HepG2 (cell line): ENCODE data around the gene NSD2. TPM values are rescaled to one million over a fixed set of nuclear protein-coding genes. Genes with fewer than 3 reads are reported as not detected.

ENCODE experiments used
- ARNTL ChIP-seq: sonication (generic); formaldehyde crosslinking; IDR thresholded peaks from 2 replicates; pipeline ENCODE4 v1.4.0; 2020; ENCODE audit warnings: mild to moderate bottlenecking, missing genetic modification reagents
- DMAP1 ChIP-seq: IDR thresholded peaks from 2 replicates; pipeline ENCODE4 v1.6.1; 2016
- ELF1 ChIP-seq: sonication (generic); formaldehyde crosslinking; IDR thresholded peaks from 2 replicates; pipeline ENCODE4 v1.4.0; 2020; ENCODE audit warnings: missing genetic modification reagents
- ESRRA ChIP-seq: sonication (generic); formaldehyde crosslinking; IDR thresholded peaks from 2 replicates; pipeline ENCODE4 v1.5.1; 2020; ENCODE audit warnings: mild to moderate bottlenecking, low read depth, missing genetic modification reagents
- GATAD1 ChIP-seq: IDR thresholded peaks from 2 replicates; pipeline ENCODE4 v1.6.1; 2016; ENCODE audit warnings: missing genetic modification reagents, missing compliant biosample characterization
- HDAC2 ChIP-seq: sonication (generic); formaldehyde crosslinking; IDR thresholded peaks from 2 replicates; pipeline ENCODE4 v1.4.0; 2020; ENCODE audit warnings: missing genetic modification reagents
- HNF4G ChIP-seq, 2 experiments: sonication (generic) in 1 of 2; formaldehyde crosslinking in 1 of 2; IDR thresholded peaks; 2 replicates each; pipeline versions ENCODE4 v1.4.0 to v1.6.1; 2011 to 2020; ENCODE audit warnings: borderline replicate concordance in 2 of 2, low read depth in 2 of 2, mild to moderate bottlenecking in 2 of 2, low read length in 1 of 2, missing genetic modification reagents in 1 of 2, moderate library complexity in 1 of 2
- ISL2 ChIP-seq: sonication (generic); formaldehyde crosslinking; IDR thresholded peaks from 2 replicates; pipeline ENCODE4 v1.5.0; 2020; ENCODE audit warnings: missing genetic modification reagents
- MED8 ChIP-seq: sonication (generic); formaldehyde crosslinking; IDR thresholded peaks from 2 replicates; pipeline ENCODE4 v1.8.1; 2023; ENCODE audit warnings: mild to moderate bottlenecking, missing genetic modification reagents; ENCODE audit not compliant: insufficient replicate concordance
- MXD4 ChIP-seq: IDR thresholded peaks from 2 replicates; pipeline ENCODE4 v1.6.1; 2016; ENCODE audit warnings: mild to moderate bottlenecking, missing biosample characterization, missing genetic modification reagents
- POLR2AphosphoS5 ChIP-seq: IDR thresholded peaks from 2 replicates; pipeline ENCODE4 v1.6.1; 2012; ENCODE audit warnings: low read depth, low read length
- SALL1 ChIP-seq: sonication (generic); formaldehyde crosslinking; IDR thresholded peaks from 2 replicates; pipeline ENCODE4 v1.8.0; 2022; ENCODE audit warnings: mild to moderate bottlenecking, missing genetic modification reagents
- SNAI1 ChIP-seq: sonication (generic); formaldehyde crosslinking; IDR thresholded peaks from 2 replicates; pipeline ENCODE4 v1.5.0; 2020; ENCODE audit warnings: mild to moderate bottlenecking, missing genetic modification reagents, borderline replicate concordance
- YEATS2 ChIP-seq: sonication (generic); formaldehyde crosslinking; IDR thresholded peaks from 2 replicates; pipeline ENCODE4 v1.4.0; 2020; ENCODE audit warnings: missing genetic modification reagents, borderline replicate concordance
- ZFY ChIP-seq: sonication (generic); formaldehyde crosslinking; IDR thresholded peaks from 2 replicates; pipeline ENCODE4 v1.4.0; 2020; ENCODE audit warnings: missing genetic modification reagents
- ZNF263 ChIP-seq: sonication (generic); formaldehyde crosslinking; IDR thresholded peaks from 2 replicates; pipeline ENCODE4 v1.4.0; 2020; ENCODE audit warnings: missing genetic modification reagents
- ZNF264 ChIP-seq: sonication (generic); formaldehyde crosslinking; IDR thresholded peaks from 2 replicates; pipeline ENCODE4 v1.4.0; 2020; ENCODE audit warnings: missing genetic modification reagents
- ZNF30 ChIP-seq: sonication (generic); formaldehyde crosslinking; IDR thresholded peaks from 2 replicates; pipeline ENCODE4 v1.5.0; 2020; ENCODE audit warnings: mild to moderate bottlenecking, missing genetic modification reagents
- ZNF605 ChIP-seq: sonication (generic); formaldehyde crosslinking; IDR thresholded peaks from 2 replicates; pipeline ENCODE4 v1.8.0; 2022; ENCODE audit warnings: mild to moderate bottlenecking, missing genetic modification reagents
- ZNF674 ChIP-seq: sonication (generic); formaldehyde crosslinking; IDR thresholded peaks from 2 replicates; pipeline ENCODE4 v1.5.0; 2020; ENCODE audit warnings: low read depth, mild to moderate bottlenecking, missing genetic modification reagents
- ZNF766 ChIP-seq: sonication (generic); formaldehyde crosslinking; IDR thresholded peaks from 2 replicates; pipeline ENCODE4 v1.5.0; 2020; ENCODE audit warnings: missing genetic modification reagents, borderline replicate concordance
- ZNF850 ChIP-seq: sonication (generic); formaldehyde crosslinking; conservative IDR thresholded peaks from 2 replicates; pipeline ENCODE4 v1.9.0; 2021; ENCODE audit warnings: mild to moderate bottlenecking, missing genetic modification reagents
- polyA plus RNA-seq, 8 experiments: library from polyadenylated mRNA; depleted of rRNA in 3 of 8; stranded (reverse) in 7 of 8; unstranded in 1 of 8; fragments of >200 nt; fragmentation: Illumina TruSeq in 4 of 8; extraction: Trizol in 4 of 8; gene quantifications; 2 replicates each; pipeline versions ENCODE4 v1.2.1 to v1.2.3, GENCODE V29; 2011 to 2016; ENCODE audit warnings: low read depth in 4 of 8, missing spikeins in 1 of 8, mixed read lengths in 1 of 8; ENCODE audit not compliant: insufficient read depth in 1 of 8
- total RNA-seq, 5 experiments: library from RNA; depleted of rRNA; stranded (reverse); fragments of >200 nt; fragmentation: Illumina TruSeq; extraction: Trizol; gene quantifications; 2 replicates each; pipeline ENCODE4 v1.2.3, GENCODE V29; 2016; ENCODE audit warnings: low read depth in 1 of 5
- TF ChIP-seq, protein P1 (sequence below): sonication (generic); IDR thresholded peaks from 2 replicates; pipeline ENCODE4 v1.6.1; 2016; ENCODE audit warnings: low read depth, borderline replicate concordance
- TF ChIP-seq, protein P2 (sequence below): sonication (generic); formaldehyde crosslinking; IDR thresholded peaks from 2 replicates; pipeline ENCODE4 v1.4.0; 2020; ENCODE audit warnings: missing genetic modification reagents
- TF ChIP-seq, protein P3 (sequence below): sonication (generic); formaldehyde crosslinking; IDR thresholded peaks from 2 replicates; pipeline ENCODE4 v1.4.0; 2020; ENCODE audit warnings: mild to moderate bottlenecking, missing genetic modification reagents

NSD2 gene
- total and polyA plus RNA-seq, 2 of the 13 experiments (the other 11 are each of a cell fraction or from before 2014, with no cell fraction given): 22.0 to 65.9 TPM

DNA sequence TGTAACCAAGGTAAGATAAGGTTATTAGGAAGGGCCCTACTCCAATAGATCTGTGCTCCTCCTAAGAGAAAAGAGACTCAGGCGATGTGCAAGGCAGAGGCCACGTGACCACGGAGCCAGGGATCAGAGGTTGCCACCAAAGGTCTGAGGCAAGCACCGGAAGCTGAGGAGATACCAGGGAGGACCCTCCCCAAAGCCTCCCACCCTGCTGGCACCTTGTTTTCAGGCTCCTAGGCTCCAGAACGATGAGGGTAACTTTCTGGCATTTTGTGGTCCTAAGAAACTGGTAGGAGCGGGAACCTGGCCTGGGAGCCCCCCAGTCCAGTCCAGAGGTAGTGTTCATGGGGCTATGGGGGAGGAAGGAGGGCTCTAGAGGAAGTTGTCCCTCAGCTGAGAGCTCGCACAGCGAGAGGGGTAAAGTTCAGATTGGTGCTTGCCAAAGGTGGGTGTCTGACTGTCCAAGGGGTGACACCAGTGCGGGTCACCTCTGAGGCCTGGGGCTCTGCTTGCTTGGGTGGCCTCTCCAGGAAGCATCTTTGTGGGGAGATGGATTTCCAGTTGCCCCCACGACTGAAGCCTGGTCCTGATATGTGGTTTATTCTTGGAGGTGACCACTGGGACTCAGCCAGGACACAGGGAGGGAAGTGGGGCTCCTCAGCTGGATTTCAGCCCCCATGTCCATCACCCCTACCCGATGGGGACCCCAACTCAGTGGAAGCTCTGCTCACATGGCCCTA, 7.7 kb upstream of the NSD2 start (continued):
- TF ChIP-seq GATAD1 (CRISPR knock-in tag) (peak; percentile 60), SNAI1 (no peak), ELF1 (CRISPR knock-in tag) (0 out of 2 replicates have a peak, but pooled peaks have one; percentile 11), ZFY (CRISPR knock-in tag) (peak; percentile 7; the same call in 1 of the 2 replicates), ESRRA (CRISPR knock-in tag) (0 out of 2 replicates have a peak, but pooled peaks have one; percentile 9), HNF4G (IDR thresholded peaks at IDR 0.05; ENCODE audit: borderline replicate concordance, low read depth, low read length) (peak; percentile 56), HNF4G (CRISPR knock-in tag; IDR thresholded peaks at IDR 0.05; ENCODE audit: borderline replicate concordance, low read depth) (no peak; the same call in 1 of the 2 replicates), ZNF766 (CRISPR knock-in tag) (0 out of 2 replicates have a peak, but pooled peaks have one; percentile 17), ZNF30 (no peak), POLR2AphosphoS5 (peak; percentile 41; the same call in 1 of the 2 replicates), DMAP1 (CRISPR knock-in tag) (peak; percentile 76; the same call in 1 of the 2 replicates), SALL1 (CRISPR knock-in tag) (0 out of 2 replicates have a peak, but pooled peaks have one; percentile 8), ZNF263 (peak; percentile 85), ZNF605 (no peak), YEATS2 (no peak), ZNF674 (CRISPR knock-in tag) (no peak), ARNTL (peak; percentile 95), HDAC2 (CRISPR knock-in tag) (peak; percentile 53; the same call in 1 of the 2 replicates), ZNF850 (CRISPR knock-in tag) (no peak), ZNF264 (CRISPR knock-in tag) (0 out of 2 replicates have a peak, but pooled peaks have one; percentile 50), MED8 (CRISPR knock-in tag) (peak; percentile 51), MXD4 (CRISPR knock-in tag) (peak; percentile 55; the same call in 1 of the 2 replicates), ISL2 (CRISPR knock-in tag) (0 out of 2 replicates have a peak, but pooled peaks have one; percentile 36)
- TF ChIP-seq, protein P1, sequence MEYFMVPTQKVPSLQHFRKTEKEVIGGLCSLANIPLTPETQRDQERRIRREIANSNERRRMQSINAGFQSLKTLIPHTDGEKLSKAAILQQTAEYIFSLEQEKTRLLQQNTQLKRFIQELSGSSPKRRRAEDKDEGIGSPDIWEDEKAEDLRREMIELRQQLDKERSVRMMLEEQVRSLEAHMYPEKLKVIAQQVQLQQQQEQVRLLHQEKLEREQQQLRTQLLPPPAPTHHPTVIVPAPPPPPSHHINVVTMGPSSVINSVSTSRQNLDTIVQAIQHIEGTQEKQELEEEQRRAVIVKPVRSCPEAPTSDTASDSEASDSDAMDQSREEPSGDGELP: peak; percentile 87
- TF ChIP-seq, protein P2, sequence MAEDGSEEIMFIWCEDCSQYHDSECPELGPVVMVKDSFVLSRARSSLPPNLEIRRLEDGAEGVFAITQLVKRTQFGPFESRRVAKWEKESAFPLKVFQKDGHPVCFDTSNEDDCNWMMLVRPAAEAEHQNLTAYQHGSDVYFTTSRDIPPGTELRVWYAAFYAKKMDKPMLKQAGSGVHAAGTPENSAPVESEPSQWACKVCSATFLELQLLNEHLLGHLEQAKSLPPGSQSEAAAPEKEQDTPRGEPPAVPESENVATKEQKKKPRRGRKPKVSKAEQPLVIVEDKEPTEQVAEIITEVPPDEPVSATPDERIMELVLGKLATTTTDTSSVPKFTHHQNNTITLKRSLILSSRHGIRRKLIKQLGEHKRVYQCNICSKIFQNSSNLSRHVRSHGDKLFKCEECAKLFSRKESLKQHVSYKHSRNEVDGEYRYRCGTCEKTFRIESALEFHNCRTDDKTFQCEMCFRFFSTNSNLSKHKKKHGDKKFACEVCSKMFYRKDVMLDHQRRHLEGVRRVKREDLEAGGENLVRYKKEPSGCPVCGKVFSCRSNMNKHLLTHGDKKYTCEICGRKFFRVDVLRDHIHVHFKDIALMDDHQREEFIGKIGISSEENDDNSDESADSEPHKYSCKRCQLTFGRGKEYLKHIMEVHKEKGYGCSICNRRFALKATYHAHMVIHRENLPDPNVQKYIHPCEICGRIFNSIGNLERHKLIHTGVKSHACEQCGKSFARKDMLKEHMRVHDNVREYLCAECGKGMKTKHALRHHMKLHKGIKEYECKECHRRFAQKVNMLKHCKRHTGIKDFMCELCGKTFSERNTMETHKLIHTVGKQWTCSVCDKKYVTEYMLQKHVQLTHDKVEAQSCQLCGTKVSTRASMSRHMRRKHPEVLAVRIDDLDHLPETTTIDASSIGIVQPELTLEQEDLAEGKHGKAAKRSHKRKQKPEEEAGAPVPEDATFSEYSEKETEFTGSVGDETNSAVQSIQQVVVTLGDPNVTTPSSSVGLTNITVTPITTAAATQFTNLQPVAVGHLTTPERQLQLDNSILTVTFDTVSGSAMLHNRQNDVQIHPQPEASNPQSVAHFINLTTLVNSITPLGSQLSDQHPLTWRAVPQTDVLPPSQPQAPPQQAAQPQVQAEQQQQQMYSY (CRISPR knock-in tag): peak; percentile 60; the same call in 1 of the 2 replicates
- TF ChIP-seq, protein P3, sequence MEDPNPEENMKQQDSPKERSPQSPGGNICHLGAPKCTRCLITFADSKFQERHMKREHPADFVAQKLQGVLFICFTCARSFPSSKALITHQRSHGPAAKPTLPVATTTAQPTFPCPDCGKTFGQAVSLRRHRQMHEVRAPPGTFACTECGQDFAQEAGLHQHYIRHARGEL (CRISPR knock-in tag): 0 out of 2 replicates have a peak, but pooled peaks have one; percentile 5
